Measurements from ENCODE around the gene IGFBPL1.

DNA sequence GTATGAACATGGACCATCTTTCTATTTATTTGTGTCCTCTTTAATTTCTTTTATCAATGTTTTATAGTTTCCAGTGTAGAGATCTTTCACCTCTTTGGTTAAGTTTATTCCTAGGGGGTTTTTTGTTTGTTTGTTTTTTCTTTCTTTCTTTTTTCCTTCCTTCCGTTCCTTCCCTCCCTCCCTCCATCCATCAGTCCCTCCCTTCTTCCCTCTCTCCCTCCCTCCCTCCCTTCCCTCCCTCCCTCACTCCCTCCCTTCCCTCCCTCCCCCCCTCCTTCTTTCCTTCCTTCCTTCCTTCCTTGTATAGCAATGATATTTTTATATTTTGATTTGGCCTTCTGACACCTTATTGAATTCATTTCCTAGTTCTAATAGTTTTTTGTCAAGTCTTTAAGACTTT is 23.4 kb upstream of the IGFBPL1 start:
- TF ChIP-seq POLR2AphosphoS5 (IDR thresholded peaks at IDR 0.05; ENCODE audit: low read length) (no peak), MEF2A (IDR thresholded peaks at IDR 0.05; ENCODE audit: insufficient read depth, low read depth, low read length) (no peak), YY1 (IDR thresholded peaks at IDR 0.05; ENCODE audit: low read depth, low read length) (no peak), ESRRA (IDR thresholded peaks at IDR 0.05; ENCODE audit: low read length) (no peak), POLR2A (IDR thresholded peaks at IDR 0.05; ENCODE audit: low read depth, low read length) (no peak)
